Measurements from ENCODE around the gene ITGB3. TPM values are rescaled to one million over a fixed set of nuclear protein-coding genes. Genes with fewer than 3 reads are reported as not detected.

ITGB3 gene
- total RNA-seq, 4 donors from 2014 or later, result 17.5 to 26.7 (median 22.1) TPM

DNA sequence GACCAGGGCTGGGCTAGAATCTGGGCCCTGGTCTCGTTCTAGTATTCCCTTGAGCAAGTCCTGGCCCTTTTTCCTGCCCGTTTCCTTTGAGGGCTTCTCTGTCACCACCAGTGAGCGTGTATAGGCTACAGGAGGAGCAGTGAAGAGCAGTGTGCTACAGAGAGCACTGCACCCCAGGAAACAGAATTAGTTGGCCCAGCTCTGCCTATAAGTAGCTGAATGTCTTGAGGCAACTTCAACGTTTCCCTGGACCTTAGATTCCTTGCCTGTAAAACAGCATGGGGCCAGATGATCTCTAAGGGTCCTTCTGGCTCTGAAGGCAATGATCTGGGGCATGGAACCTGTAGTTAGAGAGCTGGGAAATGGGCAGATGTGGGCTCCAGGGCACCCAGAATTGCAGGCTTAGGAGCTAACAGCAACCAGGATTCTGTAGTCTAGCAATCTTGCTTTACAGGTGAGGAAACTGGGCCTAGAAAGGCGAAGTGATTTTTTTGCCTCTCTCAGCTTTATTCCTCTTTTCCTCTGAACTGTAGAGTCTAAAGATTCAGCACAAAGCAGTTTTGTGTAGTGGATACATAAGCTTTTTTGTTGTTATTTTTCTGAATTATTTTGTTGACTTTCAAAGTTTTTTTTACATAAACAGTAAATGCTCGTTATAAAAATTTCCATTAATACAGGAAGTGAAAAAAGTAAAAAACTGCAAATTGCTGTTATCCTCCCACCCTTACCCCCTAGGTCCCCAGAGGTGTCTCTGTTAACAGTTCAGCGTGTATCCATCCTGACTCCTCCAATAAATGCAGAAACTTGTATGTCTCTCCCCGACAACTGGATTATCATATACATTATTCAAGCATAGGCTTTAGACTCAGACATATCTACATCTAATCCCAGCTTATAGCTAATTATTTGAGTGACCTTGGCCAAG, 46.2 kb upstream of the ITGB3 start:
- H3K27ac ChIP-seq, result no peak overlapping the region
- peaks cover 0 to 52% (median 26%) of the 10 kb centered on the region in 4 donors for H3K4me1 ChIP-seq
- H3K27me3 ChIP-seq, result no peaks in the 10 kb centered on the region
- WGBS, 2 donors, result 74 to 77% methylated on average over 8 of the region's 8 CpGs
- no peaks in the 10 kb centered on the region for H3K9me3 ChIP-seq
- H3K4me3 ChIP-seq, result no peak overlapping the region
- no peaks in the 10 kb centered on the region for H3K36me3 ChIP-seq
- TF ChIP-seq, protein P1, sequence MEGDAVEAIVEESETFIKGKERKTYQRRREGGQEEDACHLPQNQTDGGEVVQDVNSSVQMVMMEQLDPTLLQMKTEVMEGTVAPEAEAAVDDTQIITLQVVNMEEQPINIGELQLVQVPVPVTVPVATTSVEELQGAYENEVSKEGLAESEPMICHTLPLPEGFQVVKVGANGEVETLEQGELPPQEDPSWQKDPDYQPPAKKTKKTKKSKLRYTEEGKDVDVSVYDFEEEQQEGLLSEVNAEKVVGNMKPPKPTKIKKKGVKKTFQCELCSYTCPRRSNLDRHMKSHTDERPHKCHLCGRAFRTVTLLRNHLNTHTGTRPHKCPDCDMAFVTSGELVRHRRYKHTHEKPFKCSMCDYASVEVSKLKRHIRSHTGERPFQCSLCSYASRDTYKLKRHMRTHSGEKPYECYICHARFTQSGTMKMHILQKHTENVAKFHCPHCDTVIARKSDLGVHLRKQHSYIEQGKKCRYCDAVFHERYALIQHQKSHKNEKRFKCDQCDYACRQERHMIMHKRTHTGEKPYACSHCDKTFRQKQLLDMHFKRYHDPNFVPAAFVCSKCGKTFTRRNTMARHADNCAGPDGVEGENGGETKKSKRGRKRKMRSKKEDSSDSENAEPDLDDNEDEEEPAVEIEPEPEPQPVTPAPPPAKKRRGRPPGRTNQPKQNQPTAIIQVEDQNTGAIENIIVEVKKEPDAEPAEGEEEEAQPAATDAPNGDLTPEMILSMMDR (IDR thresholded peaks at IDR 0.05), result no peak
- TF ChIP-seq POLR2A (IDR thresholded peaks at IDR 0.05) (no peak), EP300 (IDR thresholded peaks at IDR 0.05) (no peak)
- no peak for DNase-seq (ENCODE audit: low spot score in 2 of 2)

DNA sequence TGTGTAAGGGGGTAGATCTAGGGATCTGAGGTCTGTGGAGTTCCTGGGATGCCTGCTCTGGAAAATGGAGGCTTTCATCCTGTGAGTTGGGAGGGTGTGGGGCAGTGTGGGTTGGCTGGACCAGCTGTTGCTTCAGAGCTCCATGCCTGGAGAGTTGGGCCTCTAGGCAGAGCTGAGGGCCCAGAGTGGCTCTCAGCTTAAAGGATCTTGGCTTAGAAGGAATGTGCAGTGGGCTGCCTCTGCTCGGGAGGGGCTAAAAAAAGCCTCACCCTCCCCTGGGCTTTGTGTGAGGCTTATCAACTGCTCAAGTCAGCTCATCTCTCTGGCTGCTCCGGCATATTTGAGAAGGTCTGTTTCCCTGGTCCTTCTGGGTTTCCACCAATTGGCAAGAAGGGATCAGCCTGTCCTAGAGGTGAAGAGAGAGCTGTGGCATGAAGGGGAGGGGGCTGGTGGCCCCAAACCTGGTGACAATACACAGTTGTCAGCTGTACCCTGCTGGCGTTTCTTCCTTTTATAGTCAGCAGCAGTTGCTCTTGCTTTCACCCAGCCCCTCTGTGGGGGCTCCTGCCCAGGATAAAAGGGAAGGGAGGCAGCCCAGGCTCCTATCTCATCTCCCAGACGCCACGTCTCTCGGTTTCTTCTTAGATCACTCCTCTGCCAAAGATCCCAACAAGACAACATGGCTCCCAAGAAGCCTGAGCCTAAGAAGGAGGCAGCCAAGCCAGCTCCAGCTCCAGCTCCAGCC, 44.7 kb upstream of the ITGB3 start, which contains the start of gene MYL4:
Gene MYL4, plus strand, starts transcription at position 605 of the 745 bp plus-strand sequence. Its CDS starts 75 bp downstream, at position 680.
- DNase-seq (ENCODE audit: low spot score in 2 of 2), result no peak
- Histone ChIP-seq H3K4me3 (no peak within 1 kb of the TSS), H3K4me1 (peaks cover 0 to 48% (median 22%) of the 10 kb centered on the region in 4 donors), H3K27me3 (no peaks in the 10 kb centered on the region), H3K9me3 (no peaks in the 10 kb centered on the region), H3K36me3 (no peaks in the 10 kb centered on the region), H3K27ac (no peak within 1 kb of the TSS)
- WGBS, 2 donors, result 65 to 80% methylated on average over 6 of the region's 6 CpGs
- no peak for TF ChIP-seq EP300 (IDR thresholded peaks at IDR 0.05)
- no peak for TF ChIP-seq POLR2A (IDR thresholded peaks at IDR 0.05)
- TF ChIP-seq, protein P1 (IDR thresholded peaks at IDR 0.05), result no peak

DNA sequence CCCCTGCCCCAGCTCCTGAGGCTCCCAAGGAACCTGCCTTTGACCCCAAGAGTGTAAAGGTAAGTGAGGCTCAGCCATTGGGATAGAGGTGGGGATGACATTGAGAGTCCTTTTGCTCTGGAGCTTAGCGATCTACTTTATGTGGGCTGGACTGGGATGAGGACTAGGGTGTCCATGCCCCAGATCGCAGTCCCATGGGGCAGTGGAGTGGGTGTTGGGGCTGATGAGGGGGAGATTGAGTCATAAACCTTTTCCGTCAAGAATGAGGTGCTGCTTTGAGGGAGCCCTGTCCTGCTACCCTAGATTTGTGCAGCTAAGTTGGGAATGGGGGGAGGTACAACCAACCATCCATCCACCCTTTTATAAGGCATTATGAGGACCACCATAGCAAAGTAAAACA, 44.1 kb upstream of the ITGB3 start:
- no peak for DNase-seq (ENCODE audit: low spot score in 2 of 2)
- H3K9me3 ChIP-seq, result no peaks in the 10 kb centered on the region
- no peaks in the 10 kb centered on the region for H3K27me3 ChIP-seq
- H3K36me3 ChIP-seq, result no peaks in the 10 kb centered on the region
- no peak overlapping the region for H3K4me3 ChIP-seq
- no peak overlapping the region for H3K27ac ChIP-seq
- no peak for TF ChIP-seq POLR2A (IDR thresholded peaks at IDR 0.05)
- no peak for TF ChIP-seq EP300 (IDR thresholded peaks at IDR 0.05)
- H3K4me1 ChIP-seq, result peaks cover 0 to 42% (median 17%) of the 10 kb centered on the region in 4 donors
- 95 to 96% methylated on average over 3 of the region's 3 CpGs for WGBS, 2 donors

DNA sequence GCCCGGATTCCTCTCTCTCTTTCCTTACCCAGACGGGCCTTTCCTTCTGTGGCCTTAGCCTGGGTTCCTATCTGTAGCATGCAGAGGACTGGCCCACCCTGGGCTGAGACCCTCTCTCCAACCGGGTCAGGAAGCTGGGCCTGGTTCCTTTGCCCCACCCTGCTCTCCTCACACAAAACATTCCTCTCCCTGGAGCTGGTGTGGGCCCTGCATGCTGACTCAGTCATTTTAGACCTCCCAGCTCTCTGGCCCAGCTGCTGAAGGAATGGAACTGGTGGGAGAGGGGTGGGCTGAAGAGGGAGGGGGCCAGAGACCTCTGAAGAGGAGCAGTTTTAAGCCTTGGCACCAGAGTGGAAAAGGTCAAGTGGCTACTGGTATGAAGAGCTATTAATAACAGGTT, 43.5 kb upstream of the ITGB3 start:
- WGBS, 2 donors, result 42 to 59% methylated on average over 3 of the region's 3 CpGs
- Histone ChIP-seq H3K27me3 (no peaks in the 10 kb centered on the region), H3K9me3 (no peaks in the 10 kb centered on the region), H3K4me1 (peaks cover 0 to 36% (median 11%) of the 10 kb centered on the region in 4 donors), H3K27ac (no peak overlapping the region), H3K36me3 (no peaks in the 10 kb centered on the region), H3K4me3 (no peak overlapping the region)
- TF ChIP-seq EP300 (IDR thresholded peaks at IDR 0.05) (no peak), POLR2A (IDR thresholded peaks at IDR 0.05) (no peak)
- TF ChIP-seq, protein P1 (IDR thresholded peaks at IDR 0.05), result no peak
- no peak for DNase-seq (ENCODE audit: low spot score in 2 of 2)

DNA sequence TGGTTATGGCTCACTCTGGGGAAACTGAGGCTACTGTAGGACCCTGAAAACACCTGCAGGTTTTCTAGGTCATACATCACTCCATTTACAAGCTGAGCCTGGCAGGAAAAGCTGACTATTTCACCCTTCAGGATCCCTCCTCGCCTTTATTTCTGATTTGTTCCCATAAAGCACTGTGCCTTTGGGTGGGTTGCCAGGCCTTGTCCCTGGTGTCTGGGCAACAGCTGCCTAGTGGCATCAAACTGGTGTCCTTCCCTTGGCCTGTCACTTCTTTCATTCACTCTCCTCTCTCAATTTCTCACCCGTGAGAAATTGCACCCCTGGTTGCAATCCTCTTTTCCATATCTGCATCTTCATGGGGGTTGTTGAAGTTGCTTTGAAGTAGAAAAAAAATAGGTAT, 42.8 kb upstream of the ITGB3 start:
- no peak for TF ChIP-seq EP300 (IDR thresholded peaks at IDR 0.05)
- TF ChIP-seq, protein P1 (IDR thresholded peaks at IDR 0.05), result no peak
- TF ChIP-seq POLR2A (IDR thresholded peaks at IDR 0.05), result no peak
- 67 to 79% methylated on average over 2 of the region's 2 CpGs for WGBS, 2 donors

More for the DNA sequence above, 42.8 kb upstream of the ITGB3 start:
- no peaks in the 10 kb centered on the region for H3K36me3 ChIP-seq
- no peaks in the 10 kb centered on the region for H3K9me3 ChIP-seq
- H3K27ac ChIP-seq, result no peak overlapping the region
- H3K4me1 ChIP-seq, result peaks cover 0 to 30% (median 4%) of the 10 kb centered on the region in 4 donors
- H3K4me3 ChIP-seq, result no peak overlapping the region
- no peak for DNase-seq (ENCODE audit: low spot score in 2 of 2)
- H3K27me3 ChIP-seq, result no peaks in the 10 kb centered on the region
